AG09309 (cell line): Measurements from ENCODE around the gene SYNGAP1.

Experiments used
- DNase-seq: peaks from one replicate; pipeline ENCODE4 v3.0.0-alpha.2; 2010; ENCODE audit warnings: low read depth
- H3K4me3 ChIP-seq: 2 replicates; pipeline ENCODE4 v1.5.1; 2011; ENCODE audit warnings: mild to moderate bottlenecking, low read depth, low read length, moderate library complexity; ENCODE audit not compliant: control insufficient read depth
- TF ChIP-seq, protein P1 (sequence below): IDR thresholded peaks from 2 replicates; pipeline ENCODE4 v1.5.1; 2011; ENCODE audit warnings: mild to moderate bottlenecking, low read depth, low read length, inconsistent platforms; ENCODE audit not compliant: insufficient read depth, control insufficient read depth; ENCODE audit errors: missing control alignments

SYNGAP1 gene

DNA sequence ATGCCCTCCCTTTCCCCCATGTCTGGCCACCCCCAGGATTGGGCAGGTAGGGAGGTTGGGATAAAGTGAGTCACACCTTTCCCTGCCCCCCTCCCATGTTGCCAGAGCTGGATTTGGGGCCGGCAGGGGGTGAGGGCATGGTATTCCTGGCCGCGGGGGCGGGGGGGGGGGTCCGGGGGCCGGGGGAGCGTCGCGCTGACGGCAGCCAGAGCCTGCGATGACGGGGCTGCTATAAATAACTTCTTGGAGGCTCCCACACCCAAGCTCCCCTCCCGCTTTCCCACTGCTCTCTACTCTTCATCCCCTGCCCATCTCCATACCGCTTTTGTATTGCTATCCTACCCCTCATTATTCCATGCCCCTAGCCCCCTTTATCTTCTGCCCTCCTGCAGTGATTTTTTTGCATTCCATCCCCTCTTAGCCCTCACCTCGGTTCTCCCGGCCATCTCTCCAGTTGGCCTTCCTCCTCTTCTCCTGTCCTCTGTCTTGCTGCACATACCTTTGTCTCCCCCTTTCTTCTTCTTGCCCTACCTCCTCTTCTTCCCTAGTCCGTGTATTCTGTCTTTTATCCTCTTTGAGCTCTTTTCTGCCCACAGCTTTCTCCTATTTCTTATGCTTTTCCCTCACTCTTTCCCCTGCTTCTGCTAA lies 13.8 kb downstream of the SYNGAP1 start:
- H3K4me3 ChIP-seq = no peak overlapping the region
- no peak for DNase-seq
- TF ChIP-seq, protein P1, sequence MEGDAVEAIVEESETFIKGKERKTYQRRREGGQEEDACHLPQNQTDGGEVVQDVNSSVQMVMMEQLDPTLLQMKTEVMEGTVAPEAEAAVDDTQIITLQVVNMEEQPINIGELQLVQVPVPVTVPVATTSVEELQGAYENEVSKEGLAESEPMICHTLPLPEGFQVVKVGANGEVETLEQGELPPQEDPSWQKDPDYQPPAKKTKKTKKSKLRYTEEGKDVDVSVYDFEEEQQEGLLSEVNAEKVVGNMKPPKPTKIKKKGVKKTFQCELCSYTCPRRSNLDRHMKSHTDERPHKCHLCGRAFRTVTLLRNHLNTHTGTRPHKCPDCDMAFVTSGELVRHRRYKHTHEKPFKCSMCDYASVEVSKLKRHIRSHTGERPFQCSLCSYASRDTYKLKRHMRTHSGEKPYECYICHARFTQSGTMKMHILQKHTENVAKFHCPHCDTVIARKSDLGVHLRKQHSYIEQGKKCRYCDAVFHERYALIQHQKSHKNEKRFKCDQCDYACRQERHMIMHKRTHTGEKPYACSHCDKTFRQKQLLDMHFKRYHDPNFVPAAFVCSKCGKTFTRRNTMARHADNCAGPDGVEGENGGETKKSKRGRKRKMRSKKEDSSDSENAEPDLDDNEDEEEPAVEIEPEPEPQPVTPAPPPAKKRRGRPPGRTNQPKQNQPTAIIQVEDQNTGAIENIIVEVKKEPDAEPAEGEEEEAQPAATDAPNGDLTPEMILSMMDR = no peak

DNA sequence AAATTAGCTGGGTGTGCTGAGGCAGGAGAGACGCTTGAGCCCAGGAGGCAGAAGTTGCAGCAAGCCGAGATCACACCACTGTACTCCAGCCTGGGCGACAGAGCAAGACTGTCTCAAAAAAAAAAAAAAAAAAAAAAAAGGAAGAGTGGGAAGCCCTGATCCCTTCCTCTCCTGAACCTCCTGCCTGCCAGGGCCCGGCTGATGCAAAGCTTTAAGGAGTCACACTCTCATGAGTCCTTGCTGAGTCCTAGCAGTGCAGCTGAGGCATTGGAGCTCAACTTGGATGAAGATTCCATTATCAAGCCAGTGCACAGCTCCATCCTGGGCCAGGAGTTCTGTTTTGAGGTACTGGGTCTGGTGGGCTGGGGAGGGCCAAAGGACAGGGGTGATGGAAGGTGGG lies 15.1 kb downstream of the SYNGAP1 start:
- TF ChIP-seq, protein P1 = no peak
- H3K4me3 ChIP-seq = no peak overlapping the region
- no peak for DNase-seq

DNA sequence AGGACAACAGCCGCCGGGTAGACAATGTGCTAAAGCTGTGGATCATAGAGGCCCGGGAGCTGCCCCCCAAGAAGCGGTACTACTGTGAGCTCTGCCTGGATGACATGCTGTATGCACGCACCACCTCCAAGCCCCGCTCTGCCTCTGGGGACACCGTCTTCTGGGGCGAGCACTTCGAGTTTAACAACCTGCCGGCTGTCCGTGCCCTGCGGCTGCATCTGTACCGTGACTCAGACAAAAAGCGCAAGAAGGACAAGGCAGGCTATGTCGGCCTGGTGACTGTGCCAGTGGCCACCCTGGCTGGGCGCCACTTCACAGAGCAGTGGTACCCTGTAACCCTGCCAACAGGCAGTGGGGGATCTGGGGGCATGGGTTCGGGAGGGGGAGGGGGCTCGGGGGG lies 17.8 kb downstream of the SYNGAP1 start:
- TF ChIP-seq, protein P1 = no peak
- DNase-seq = no peak
- no peak overlapping the region for H3K4me3 ChIP-seq

DNA sequence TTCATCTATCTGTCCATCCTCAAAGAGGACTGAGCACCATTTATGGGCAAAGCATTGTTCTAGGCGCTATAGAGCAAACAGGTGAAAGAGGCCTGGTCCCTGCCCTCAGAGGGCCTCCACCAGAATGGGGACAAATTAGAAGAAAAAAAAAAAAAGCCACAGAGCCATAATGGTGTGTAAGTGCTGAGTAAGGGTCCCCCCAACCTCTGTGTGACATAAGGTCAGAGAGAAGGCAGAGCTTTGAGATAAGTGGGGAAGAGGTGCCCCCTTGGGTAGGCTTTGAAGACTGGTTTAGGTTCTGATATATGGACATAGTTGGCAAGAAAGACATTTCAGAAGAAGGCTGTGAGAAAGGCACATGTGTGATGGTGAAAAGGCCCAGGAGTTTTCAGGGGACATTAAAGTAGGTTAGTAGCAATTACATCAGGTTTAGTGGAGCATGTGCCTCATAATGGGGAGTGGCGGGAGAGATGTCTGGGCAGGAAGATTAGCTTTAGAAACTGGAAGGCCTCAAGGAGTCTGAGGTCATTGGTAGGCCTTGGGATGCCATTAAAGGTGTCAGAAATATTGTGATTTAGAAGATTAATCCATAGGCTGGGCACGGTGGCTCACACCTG lies 19.2 kb downstream of the SYNGAP1 start:
- DNase-seq = no peak
- H3K4me3 ChIP-seq = no peak overlapping the region
- TF ChIP-seq, protein P1 = no peak

DNA sequence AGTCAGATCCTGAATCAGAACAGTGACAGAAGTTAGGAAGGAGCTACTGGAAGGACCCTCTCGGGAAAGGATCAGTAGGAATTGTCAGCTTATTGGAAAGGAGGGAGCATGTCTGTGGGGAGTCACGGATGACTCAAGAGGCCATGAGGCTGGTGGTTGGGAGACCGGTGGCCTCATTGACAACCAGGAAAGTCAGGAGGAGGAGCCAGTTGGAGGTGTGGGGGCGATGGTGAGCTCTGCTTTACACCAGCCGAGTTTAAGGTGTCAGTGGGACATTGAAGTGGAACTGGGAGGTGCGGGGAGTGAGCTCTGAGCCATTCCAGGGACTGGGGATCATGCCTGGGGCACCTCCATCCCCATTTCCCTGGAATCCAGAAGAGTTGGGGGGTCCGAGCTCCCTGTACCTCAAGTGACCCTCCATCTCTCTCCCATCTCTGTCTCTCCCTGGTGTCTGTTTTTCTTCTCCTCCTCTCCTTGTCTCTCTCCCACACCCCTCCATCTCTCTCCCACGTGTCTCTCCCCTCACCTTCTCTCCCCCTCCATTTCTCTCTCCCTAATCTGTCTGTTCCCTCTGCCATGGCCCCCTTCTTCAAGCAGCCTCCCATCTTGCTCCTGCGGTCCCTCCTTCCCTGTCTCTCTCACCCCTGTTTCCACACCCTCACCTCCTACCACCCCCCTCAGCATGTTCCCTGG lies 20.2 kb downstream of the SYNGAP1 start:
- DNase-seq = no peak
- no peak overlapping the region for H3K4me3 ChIP-seq
- TF ChIP-seq, protein P1 = no peak

DNA sequence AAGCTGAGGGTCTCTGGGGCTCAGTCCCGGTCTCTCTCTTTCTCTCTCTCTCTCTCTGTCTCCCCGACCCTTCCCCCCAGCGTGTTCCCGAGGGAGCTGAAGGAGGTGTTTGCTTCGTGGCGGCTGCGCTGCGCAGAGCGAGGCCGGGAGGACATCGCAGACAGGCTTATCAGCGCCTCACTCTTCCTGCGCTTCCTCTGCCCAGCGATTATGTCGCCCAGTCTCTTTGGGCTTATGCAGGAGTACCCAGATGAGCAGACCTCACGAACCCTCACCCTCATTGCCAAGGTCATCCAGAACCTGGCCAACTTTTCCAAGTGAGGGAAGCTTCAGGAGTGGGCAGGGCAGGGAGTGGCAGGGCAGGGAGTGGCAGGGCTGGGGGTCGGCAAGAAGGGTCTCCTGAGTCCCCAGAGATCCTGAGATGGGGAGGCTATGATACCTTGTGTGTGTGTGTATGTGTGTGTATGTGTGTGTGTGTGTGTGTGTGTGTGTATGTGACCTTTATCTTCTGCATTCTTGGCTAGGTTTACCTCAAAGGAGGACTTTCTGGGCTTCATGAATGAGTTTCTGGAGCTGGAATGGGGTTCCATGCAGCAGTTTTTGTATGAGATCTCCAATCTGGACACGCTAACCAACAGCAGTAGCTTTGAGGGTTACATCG lies 20.9 kb downstream of the SYNGAP1 start:
- TF ChIP-seq, protein P1 = no peak
- no peak for DNase-seq
- H3K4me3 ChIP-seq = no peak overlapping the region
